ENCODE results near the gene PSG6. TPM values are rescaled to one million over a fixed set of nuclear protein-coding genes. Genes with fewer than 3 reads are reported as not detected.
"Not testable (repeated sequence)": the region's sequence is repeated elsewhere in the genome, so short reads cannot be mapped to it uniquely, and the experiment has no call there.

PSG6 gene
- total RNA-seq, result not detected
- polyA plus RNA-seq, result not detected
- long read RNA-seq, donor 1, result 0 reads
- long read RNA-seq, donor 2, result 0 reads
- long read RNA-seq, donor 3, result 0 reads
- long read RNA-seq, donor 4, result 0 reads
- long read RNA-seq, donor 5, result 0 reads

- H3K27ac ChIP-seq (ENCODE audit: low read depth in 1 of 2, low read length in 1 of 2); H3K36me3 ChIP-seq (ENCODE audit: control insufficient read depth in 4 of 4, insufficient read depth in 4 of 4, low read length in 4 of 4); H3K4me3 ChIP-seq; H3K27me3 ChIP-seq (ENCODE audit: control insufficient read depth in 3 of 3, insufficient read depth in 3 of 3, low read length in 2 of 3); H3K9me3 ChIP-seq (ENCODE audit: control insufficient read depth in 4 of 4, insufficient read depth in 3 of 4, low read length in 3 of 4); H3K4me1 ChIP-seq (ENCODE audit: control insufficient read depth in 5 of 5, insufficient read depth in 5 of 5, low read length in 5 of 5); DNase-seq; H3K9ac ChIP-seq (ENCODE audit: insufficient read depth in 1 of 2, low read length in 2 of 2); ATAC-seq (ENCODE audit: insufficient read depth, low FRiP score): not testable (repeated sequence)
- WGBS, 2 donors, result 62% methylated on average over 1 of the region's 1 CpG; no CpG with 5 or more reads in 1 of the 2 donors
These were observed at the start of gene PSG6 for GRCh38 chr19:42917634-42918033. PSG6 (minus strand) TSS chr19:42917894; CDS start chr19:42917792, 102 bp downstream.

DNA sequence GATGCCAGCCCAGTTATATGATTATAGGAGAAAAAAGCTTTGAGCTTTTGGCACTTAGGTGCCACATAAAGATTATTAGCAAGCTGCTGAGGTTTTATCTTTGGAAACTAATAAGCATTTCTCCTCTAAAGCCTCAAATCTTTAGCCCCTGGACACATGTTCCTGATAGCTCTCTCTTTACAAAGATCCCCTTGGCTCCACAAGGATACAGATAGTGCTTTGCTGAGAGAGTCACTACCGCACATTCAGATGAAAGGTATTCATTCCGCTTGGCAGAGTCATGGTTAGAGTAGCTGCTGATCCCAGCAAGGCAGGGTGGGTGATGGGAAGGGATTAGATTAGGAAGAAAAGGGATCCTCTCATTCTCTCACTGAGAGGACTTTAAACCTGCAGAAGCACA, 47.5 kb upstream of the PSG6 start:
- Histone ChIP-seq H3K27ac (ENCODE audit: low read depth in 1 of 2, low read length in 1 of 2) (no peak overlapping the region), H3K27me3 (ENCODE audit: control insufficient read depth in 3 of 3, insufficient read depth in 3 of 3, low read length in 2 of 3) (no peaks in the 10 kb centered on the region), H3K36me3 (ENCODE audit: control insufficient read depth in 4 of 4, insufficient read depth in 4 of 4, low read length in 4 of 4) (no peaks in the 10 kb centered on the region), H3K9me3 (ENCODE audit: control insufficient read depth in 4 of 4, insufficient read depth in 3 of 4, low read length in 3 of 4) (no peaks in the 10 kb centered on the region), H3K9ac (ENCODE audit: insufficient read depth in 1 of 2, low read length in 2 of 2) (no peak overlapping the region), H3K4me3 (no peak overlapping the region), H3K4me1 (ENCODE audit: control insufficient read depth in 5 of 5, insufficient read depth in 5 of 5, low read length in 5 of 5) (no peaks in the 10 kb centered on the region)
- no peak for TF ChIP-seq CTCF (IDR thresholded peaks at IDR 0.05; ENCODE audit: control extremely low read depth, extremely low read depth)
- ATAC-seq (ENCODE audit: insufficient read depth, low FRiP score) (no peak), DNase-seq (no peak)
- WGBS, 2 donors, result 85 to 94% methylated on average over 2 of the region's 2 CpGs

GRCh38 chr19:42961119-42961518, 43.4 kb upstream of the PSG6 start:
- H3K4me3 ChIP-seq, result no peak overlapping the region
- no peaks in the 10 kb centered on the region for H3K36me3 ChIP-seq (ENCODE audit: control insufficient read depth in 4 of 4, insufficient read depth in 4 of 4, low read length in 4 of 4)
- no peak overlapping the region for H3K9ac ChIP-seq (ENCODE audit: insufficient read depth in 1 of 2, low read length in 2 of 2)
- TF ChIP-seq CTCF (IDR thresholded peaks at IDR 0.05; ENCODE audit: control extremely low read depth, extremely low read depth), result no peak
- ATAC-seq (ENCODE audit: insufficient read depth, low FRiP score) (no peak), DNase-seq (no peak)
- H3K27me3 ChIP-seq (ENCODE audit: control insufficient read depth in 3 of 3, insufficient read depth in 3 of 3, low read length in 2 of 3), result no peaks in the 10 kb centered on the region
- H3K4me1 ChIP-seq (ENCODE audit: control insufficient read depth in 5 of 5, insufficient read depth in 5 of 5, low read length in 5 of 5), result no peaks in the 10 kb centered on the region
- H3K27ac ChIP-seq (ENCODE audit: low read depth in 1 of 2, low read length in 1 of 2), result no peak overlapping the region
- H3K9me3 ChIP-seq (ENCODE audit: control insufficient read depth in 4 of 4, insufficient read depth in 3 of 4, low read length in 3 of 4), result no peaks in the 10 kb centered on the region
- 91 to 94% methylated on average over 6 of the region's 6 CpGs for WGBS, 2 donors

- H3K9ac ChIP-seq (ENCODE audit: insufficient read depth in 1 of 2, low read length in 2 of 2); H3K4me1 ChIP-seq (ENCODE audit: control insufficient read depth in 5 of 5, insufficient read depth in 5 of 5, low read length in 5 of 5); H3K27ac ChIP-seq (ENCODE audit: low read depth in 1 of 2, low read length in 1 of 2); H3K9me3 ChIP-seq (ENCODE audit: control insufficient read depth in 4 of 4, insufficient read depth in 3 of 4, low read length in 3 of 4); H3K4me3 ChIP-seq; ATAC-seq (ENCODE audit: insufficient read depth, low FRiP score); H3K27me3 ChIP-seq (ENCODE audit: control insufficient read depth in 3 of 3, insufficient read depth in 3 of 3, low read length in 2 of 3); H3K36me3 ChIP-seq (ENCODE audit: control insufficient read depth in 4 of 4, insufficient read depth in 4 of 4, low read length in 4 of 4); DNase-seq: not testable (repeated sequence)
- WGBS, 2 donors, result 70 to 80% methylated on average over 4 of the region's 4 CpGs
These were observed 34.4 kb upstream of the PSG6 start for GRCh38 chr19:42952126-42952525.

DNA sequence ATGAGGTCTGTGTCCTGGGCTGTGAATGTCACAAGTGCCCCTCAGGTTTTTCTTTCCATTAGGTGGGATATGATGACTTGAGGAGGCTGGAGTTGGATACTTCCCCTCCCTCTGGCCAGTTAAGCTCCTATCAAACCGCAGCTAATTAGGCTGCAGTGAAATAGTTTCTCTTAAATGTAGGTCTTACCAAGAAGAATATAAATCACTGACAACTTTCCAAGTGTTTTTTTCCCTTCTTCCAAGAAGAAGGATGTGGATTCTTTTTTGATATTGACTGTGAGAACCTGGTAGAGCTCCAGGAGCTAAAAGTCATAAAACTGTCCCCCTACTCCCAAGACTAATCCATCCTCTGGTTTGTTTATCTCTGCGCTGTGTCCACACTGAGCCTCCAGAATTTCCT, 33.8 kb upstream of the PSG6 start:
- H3K9me3 ChIP-seq (ENCODE audit: control insufficient read depth in 4 of 4, insufficient read depth in 3 of 4, low read length in 3 of 4); H3K27ac ChIP-seq (ENCODE audit: low read depth in 1 of 2, low read length in 1 of 2); H3K4me3 ChIP-seq; H3K36me3 ChIP-seq (ENCODE audit: control insufficient read depth in 4 of 4, insufficient read depth in 4 of 4, low read length in 4 of 4); H3K9ac ChIP-seq (ENCODE audit: insufficient read depth in 1 of 2, low read length in 2 of 2); DNase-seq; H3K27me3 ChIP-seq (ENCODE audit: control insufficient read depth in 3 of 3, insufficient read depth in 3 of 3, low read length in 2 of 3); ATAC-seq (ENCODE audit: insufficient read depth, low FRiP score); H3K4me1 ChIP-seq (ENCODE audit: control insufficient read depth in 5 of 5, insufficient read depth in 5 of 5, low read length in 5 of 5): not testable (repeated sequence)
- WGBS, 2 donors, result 75 to 83% methylated on average over 2 of the region's 2 CpGs
